ENCODE data around the gene KCNB1.

DNA sequence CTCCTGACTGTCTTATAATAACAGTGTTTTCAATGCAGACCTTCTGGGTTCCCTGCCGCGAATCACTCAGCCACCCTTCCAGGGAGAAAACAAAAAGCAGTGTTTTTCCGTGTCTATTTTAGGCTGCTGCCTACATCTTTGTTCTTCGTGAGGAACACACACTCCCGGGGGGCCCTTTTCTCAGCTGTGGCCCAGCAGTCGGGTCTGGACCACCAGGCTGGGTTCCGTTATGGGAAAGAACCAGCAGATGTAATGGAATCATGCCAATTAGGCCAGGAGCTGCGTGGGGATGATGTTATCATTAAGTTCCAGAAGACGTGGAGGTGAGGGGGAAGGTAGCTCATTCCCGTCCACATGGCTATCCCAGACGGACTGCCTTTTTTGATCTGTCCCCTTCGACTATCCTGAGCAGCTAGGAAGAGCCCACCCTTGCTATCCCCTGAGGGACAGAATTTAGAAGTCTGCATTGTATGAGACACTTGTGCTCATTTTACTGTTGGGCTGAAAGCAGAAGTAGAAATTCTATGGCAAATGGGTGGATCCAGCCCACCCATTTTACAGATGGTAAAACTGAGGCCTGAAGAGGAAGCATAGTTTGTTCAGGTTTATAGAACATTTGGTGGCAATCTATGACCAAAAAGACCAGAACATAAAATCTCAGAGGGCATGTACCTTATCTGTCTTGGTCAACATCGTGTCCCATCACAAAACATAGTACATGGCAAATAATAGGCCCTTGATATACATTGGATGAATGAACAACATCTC lies 54.5 kb downstream of the KCNB1 start:
- TF ChIP-seq, protein P1, sequence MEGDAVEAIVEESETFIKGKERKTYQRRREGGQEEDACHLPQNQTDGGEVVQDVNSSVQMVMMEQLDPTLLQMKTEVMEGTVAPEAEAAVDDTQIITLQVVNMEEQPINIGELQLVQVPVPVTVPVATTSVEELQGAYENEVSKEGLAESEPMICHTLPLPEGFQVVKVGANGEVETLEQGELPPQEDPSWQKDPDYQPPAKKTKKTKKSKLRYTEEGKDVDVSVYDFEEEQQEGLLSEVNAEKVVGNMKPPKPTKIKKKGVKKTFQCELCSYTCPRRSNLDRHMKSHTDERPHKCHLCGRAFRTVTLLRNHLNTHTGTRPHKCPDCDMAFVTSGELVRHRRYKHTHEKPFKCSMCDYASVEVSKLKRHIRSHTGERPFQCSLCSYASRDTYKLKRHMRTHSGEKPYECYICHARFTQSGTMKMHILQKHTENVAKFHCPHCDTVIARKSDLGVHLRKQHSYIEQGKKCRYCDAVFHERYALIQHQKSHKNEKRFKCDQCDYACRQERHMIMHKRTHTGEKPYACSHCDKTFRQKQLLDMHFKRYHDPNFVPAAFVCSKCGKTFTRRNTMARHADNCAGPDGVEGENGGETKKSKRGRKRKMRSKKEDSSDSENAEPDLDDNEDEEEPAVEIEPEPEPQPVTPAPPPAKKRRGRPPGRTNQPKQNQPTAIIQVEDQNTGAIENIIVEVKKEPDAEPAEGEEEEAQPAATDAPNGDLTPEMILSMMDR (conservative IDR thresholded peaks at IDR 0.05): no peak
- TF ChIP-seq ZFX (IDR thresholded peaks at IDR 0.05): no peak
